Measurements from ENCODE around the gene TBX4. TPM values are rescaled to one million over a fixed set of nuclear protein-coding genes. Genes with fewer than 3 reads are reported as not detected.
A peak's percentile ranks its signal among the peaks of the same experiment; 100 is the strongest.

Gene TBX4
- total and polyA plus RNA-seq, 9 of the 15 experiments (the other 6 are each of a cell fraction or from before 2014, with no cell fraction given) = not detected

GRCh38 chr17:61442878-61443474 lies 9.2 kb upstream of the TBX4 start:
- H2AFZ ChIP-seq (ENCODE audit: low read depth, low read length) = peak overlapping the region; percentile 66
- H3K4me3 ChIP-seq = no peak overlapping the region
- in situ Hi-C loops (cut with MboI) = loop anchor here (25.0 kb wide), 1 partner anchor 669 kb away; no protein-coding TSS in a partner anchor
- peaks cover 3 to 11% of the 10 kb centered on the region in 2 experiments; a peak in 3 of 5 replicates for H3K4me1 ChIP-seq (replicated peaks in 1 of 2; ENCODE audit: control insufficient read depth in 2 of 2, insufficient read depth in 2 of 2, low read length in 2 of 2)
- H3K4me2 ChIP-seq (ENCODE audit: insufficient read depth, low read length) = no peak overlapping the region
- no peaks in the 10 kb centered on the region for H3K9me3 ChIP-seq (replicated peaks; ENCODE audit: control insufficient read depth, insufficient read depth, low read depth, low read length)
- DNase-seq (ENCODE audit: extremely low read depth in 1 of 4, low spot score in 3 of 4) = peak in 1 of 4 experiments; percentile 4
- 15% methylated on average over 11 of the region's 11 CpGs for WGBS (ENCODE audit: insufficient coverage, low coverage, missing lambda C conversion rate)
- TF ChIP-seq NCOA6 (IDR thresholded peaks at IDR 0.05) (no peak), NFIX (CRISPR knock-in tag; IDR thresholded peaks at IDR 0.05; ENCODE audit: low read depth) (no peak), ETS1 (conservative IDR thresholded peaks at IDR 0.05; ENCODE audit: control insufficient read depth, low read depth, low read length) (no peak)
- intact Hi-C loops (cut with micrococcal nuclease) = no loop called here
- no peaks in the 10 kb centered on the region for H3K9me1 ChIP-seq (ENCODE audit: control insufficient read depth, insufficient read depth, low read length)
- H3K36me3 ChIP-seq (ENCODE audit: control insufficient read depth, insufficient read depth, low read length) = no peaks in the 10 kb centered on the region
- H3K9ac ChIP-seq (ENCODE audit: insufficient read depth in 1 of 2, low read depth in 2 of 2, low read length in 2 of 2) = no peak overlapping the region
- no peak overlapping the region for H3K27ac ChIP-seq (ENCODE audit: extremely low read depth, low read depth, low read length)
- H3K27me3 ChIP-seq (ENCODE audit: control insufficient read depth in 2 of 2, insufficient read depth in 2 of 2, low read length in 2 of 2) = peaks cover 0 to 16% of the 10 kb centered on the region in 2 experiments; a peak in 3 of 5 replicates
- no peak for FAIRE-seq
- POLR2A ChIA-PET = interaction anchor here (1.1 kb wide), 1 partner anchor 14 kb away, joined by 3 read pairs; no protein-coding TSS in a partner anchor
- no peaks in the 10 kb centered on the region for H3K79me2 ChIP-seq (ENCODE audit: control insufficient read depth, insufficient read depth, low read length)
- no peaks in the 10 kb centered on the region for H4K20me1 ChIP-seq (replicated peaks; ENCODE audit: control insufficient read depth, insufficient read depth, low read length)
- BruUV-seq (replicated peaks) = no TSS peak
- ATAC-seq = no peak
- CTCF ChIA-PET (ENCODE audit: low intra/inter-chr PET ratio) = interaction anchor here (0.6 kb wide), 1 partner anchor 12 kb away, joined by 3 read pairs; no protein-coding TSS in a partner anchor

All from K562 (cell line).